ENCODE results near the gene ANO2.

The ANO2 gene

DNA sequence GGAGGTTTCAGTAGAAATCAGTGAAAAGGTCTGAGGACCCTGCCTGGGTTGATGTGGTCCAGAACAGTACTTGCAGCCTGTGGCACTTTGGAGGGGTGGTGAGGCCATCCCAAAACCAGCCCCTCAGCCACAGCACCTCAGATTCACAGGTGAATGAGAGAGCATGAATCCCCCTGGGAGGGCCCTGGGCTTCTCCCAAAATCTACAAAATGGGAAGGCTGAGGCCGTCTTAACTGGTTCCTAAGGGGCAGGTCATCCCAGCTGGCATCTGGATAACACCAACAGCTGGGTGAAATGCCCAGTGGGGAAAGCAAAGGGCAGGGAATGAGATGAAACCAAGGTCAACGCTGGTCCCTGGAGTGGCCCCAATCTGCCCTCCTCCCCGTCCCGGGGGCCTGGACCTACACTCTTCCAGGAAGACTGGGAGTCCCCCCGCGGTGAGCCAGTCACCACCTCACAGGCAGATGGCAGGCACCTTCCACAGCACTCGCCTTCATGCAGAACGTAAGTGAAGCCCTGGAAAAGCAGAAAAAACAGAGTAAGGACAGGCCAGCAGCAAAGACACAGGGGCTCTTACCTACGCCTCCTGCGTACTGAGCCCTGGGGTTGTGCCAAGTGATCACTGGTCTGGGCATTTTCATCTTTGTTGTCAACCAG lies 26.3 kb upstream of the ANO2 start:
- TF ChIP-seq POLR2AphosphoS5 (IDR thresholded peaks at IDR 0.05; ENCODE audit: low read depth, low read length): no peak
- TF ChIP-seq SIN3A (IDR thresholded peaks at IDR 0.05; ENCODE audit: borderline replicate concordance, insufficient read depth, low read length): no peak
- TF ChIP-seq FOXP2 (optimal IDR thresholded peaks at IDR 0.05; ENCODE audit: borderline replicate concordance, extremely low read depth, extremely low read length, insufficient read depth): no peak
- TF ChIP-seq TAF1 (IDR thresholded peaks at IDR 0.05; ENCODE audit: borderline replicate concordance, insufficient read depth, low read length): no peak
- TF ChIP-seq REST (IDR thresholded peaks at IDR 0.05; ENCODE audit: insufficient read depth in 1 of 2, low read depth in 2 of 2, low read length in 2 of 2): no peak

DNA sequence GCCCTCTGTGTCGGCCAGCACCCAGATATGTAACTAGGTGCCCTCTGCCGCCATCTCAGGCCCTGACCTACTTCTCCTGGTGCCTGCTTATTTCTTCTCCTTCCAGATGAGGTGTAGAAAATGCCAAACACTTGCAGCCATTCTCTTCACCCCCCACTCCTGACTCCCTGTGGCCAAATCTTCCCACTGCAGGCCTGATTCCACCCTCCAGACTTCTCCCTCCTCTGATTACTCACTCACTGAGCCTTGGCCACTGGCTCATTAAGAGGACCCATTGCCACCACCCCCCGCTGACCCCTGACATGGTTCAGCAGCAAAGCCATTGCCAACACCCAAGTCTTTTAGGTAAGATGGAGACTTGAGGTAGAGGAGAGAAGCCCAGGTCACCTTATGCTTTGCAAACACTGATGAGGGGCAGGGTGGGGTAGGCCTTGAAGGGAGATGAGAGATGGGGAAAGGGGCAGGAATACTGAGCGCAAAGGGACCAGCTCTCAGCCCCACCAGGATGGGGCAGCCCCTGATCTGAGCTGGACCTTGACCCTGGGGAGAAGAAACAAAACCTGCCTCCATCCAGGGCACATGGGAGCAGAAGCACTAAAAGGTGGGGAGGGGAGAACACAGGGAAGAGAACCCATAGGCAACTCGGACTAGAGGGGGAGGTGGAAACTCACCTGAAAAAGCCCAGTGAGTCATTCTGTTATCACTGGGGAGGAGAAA lies 25.1 kb upstream of the ANO2 start:
- no peak for TF ChIP-seq SIN3A (IDR thresholded peaks at IDR 0.05; ENCODE audit: borderline replicate concordance, insufficient read depth, low read length)
- TF ChIP-seq REST (IDR thresholded peaks at IDR 0.05; ENCODE audit: insufficient read depth in 1 of 2, low read depth in 2 of 2, low read length in 2 of 2): no peak
- no peak for TF ChIP-seq POLR2AphosphoS5 (IDR thresholded peaks at IDR 0.05; ENCODE audit: low read depth, low read length)
- TF ChIP-seq TAF1 (IDR thresholded peaks at IDR 0.05; ENCODE audit: borderline replicate concordance, insufficient read depth, low read length): no peak
- no peak for TF ChIP-seq FOXP2 (optimal IDR thresholded peaks at IDR 0.05; ENCODE audit: borderline replicate concordance, extremely low read depth, extremely low read length, insufficient read depth)

GRCh38 chr12:5969156-5969973 lies 24.3 kb upstream of the ANO2 start:
- no peak for TF ChIP-seq REST (IDR thresholded peaks at IDR 0.05; ENCODE audit: insufficient read depth in 1 of 2, low read depth in 2 of 2, low read length in 2 of 2)
- TF ChIP-seq FOXP2 (optimal IDR thresholded peaks at IDR 0.05; ENCODE audit: borderline replicate concordance, extremely low read depth, extremely low read length, insufficient read depth): no peak
- no peak for TF ChIP-seq TAF1 (IDR thresholded peaks at IDR 0.05; ENCODE audit: borderline replicate concordance, insufficient read depth, low read length)
- TF ChIP-seq POLR2AphosphoS5 (IDR thresholded peaks at IDR 0.05; ENCODE audit: low read depth, low read length): no peak
- TF ChIP-seq SIN3A (IDR thresholded peaks at IDR 0.05; ENCODE audit: borderline replicate concordance, insufficient read depth, low read length): no peak

GRCh38 chr12:5967645-5968415 lies 22.8 kb upstream of the ANO2 start:
- TF ChIP-seq REST (IDR thresholded peaks at IDR 0.05; ENCODE audit: insufficient read depth in 1 of 2, low read depth in 2 of 2, low read length in 2 of 2): no peak
